DND-41 (cell line): ENCODE data around the gene EPHB1.

Experiments used
- EZH2 ChIP-seq: IDR thresholded peaks from 3 replicates; pipeline ENCODE4 v1.6.1; 2012; ENCODE audit warnings: borderline replicate concordance, low read depth, mild to moderate bottlenecking, moderate library complexity, low read length, inconsistent platforms; ENCODE audit not compliant: severe bottlenecking
- TF ChIP-seq, protein P1 (sequence below): IDR thresholded peaks from 2 replicates; pipeline ENCODE4 v1.5.1; 2012; ENCODE audit warnings: borderline replicate concordance, low read length, moderate library complexity, mild to moderate bottlenecking; ENCODE audit not compliant: poor library complexity, severe bottlenecking; ENCODE audit errors: extremely low read depth

DNA sequence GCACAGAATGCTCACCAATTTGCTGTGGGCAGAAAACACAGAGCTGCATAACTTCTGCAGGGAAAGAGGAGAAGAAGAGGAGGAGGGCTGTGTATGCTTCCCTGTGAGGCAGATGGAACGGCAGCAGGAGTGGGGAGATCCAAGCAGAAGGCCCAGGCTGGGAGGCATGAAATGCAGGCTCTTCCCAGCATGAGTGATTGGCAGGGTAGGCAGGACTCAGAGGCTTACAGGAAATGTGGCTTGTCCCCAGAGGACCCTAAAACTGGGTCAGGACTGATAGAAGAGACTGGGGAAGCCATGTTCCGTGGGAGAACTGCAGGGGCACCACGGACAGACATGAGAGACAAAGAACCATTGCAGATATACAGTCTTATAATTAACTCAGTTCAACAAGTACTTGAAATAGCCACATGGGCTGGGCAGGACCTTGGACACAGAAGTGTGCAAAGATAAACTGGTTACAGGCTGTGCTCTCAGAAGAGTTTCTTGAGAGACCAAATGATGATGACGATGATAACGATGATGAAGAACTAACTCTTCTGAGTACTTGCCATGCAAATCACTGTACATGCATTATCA, 286.9 kb downstream of the EPHB1 start:
- TF ChIP-seq, protein P1, sequence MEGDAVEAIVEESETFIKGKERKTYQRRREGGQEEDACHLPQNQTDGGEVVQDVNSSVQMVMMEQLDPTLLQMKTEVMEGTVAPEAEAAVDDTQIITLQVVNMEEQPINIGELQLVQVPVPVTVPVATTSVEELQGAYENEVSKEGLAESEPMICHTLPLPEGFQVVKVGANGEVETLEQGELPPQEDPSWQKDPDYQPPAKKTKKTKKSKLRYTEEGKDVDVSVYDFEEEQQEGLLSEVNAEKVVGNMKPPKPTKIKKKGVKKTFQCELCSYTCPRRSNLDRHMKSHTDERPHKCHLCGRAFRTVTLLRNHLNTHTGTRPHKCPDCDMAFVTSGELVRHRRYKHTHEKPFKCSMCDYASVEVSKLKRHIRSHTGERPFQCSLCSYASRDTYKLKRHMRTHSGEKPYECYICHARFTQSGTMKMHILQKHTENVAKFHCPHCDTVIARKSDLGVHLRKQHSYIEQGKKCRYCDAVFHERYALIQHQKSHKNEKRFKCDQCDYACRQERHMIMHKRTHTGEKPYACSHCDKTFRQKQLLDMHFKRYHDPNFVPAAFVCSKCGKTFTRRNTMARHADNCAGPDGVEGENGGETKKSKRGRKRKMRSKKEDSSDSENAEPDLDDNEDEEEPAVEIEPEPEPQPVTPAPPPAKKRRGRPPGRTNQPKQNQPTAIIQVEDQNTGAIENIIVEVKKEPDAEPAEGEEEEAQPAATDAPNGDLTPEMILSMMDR: no peak
- TF ChIP-seq EZH2: no peak
